Renal cortical epithelial cell (primary cell): ENCODE data around the gene ATRX. TPM values are rescaled to one million over a fixed set of nuclear protein-coding genes. Genes with fewer than 3 reads are reported as not detected.
A peak's percentile ranks its signal among the peaks of the same experiment; 100 is the strongest.
"Not testable (repeated sequence)": the region's sequence is repeated elsewhere in the genome, so short reads cannot be mapped to it uniquely, and the experiment has no call there.

ENCODE experiments used
- DNase-seq: peaks from one replicate; pipeline ENCODE4 v3.0.0-alpha.2; 2011; ENCODE audit warnings: low read depth
- total RNA-seq: library from RNA; depleted of rRNA; stranded (reverse); fragments of >200 nt; gene quantifications from 2 replicates; pipeline ENCODE4 v1.2.3, GENCODE V29; 2014

Gene ATRX
- total RNA-seq, 1 donor from 2014 or later = 187 TPM

DNA sequence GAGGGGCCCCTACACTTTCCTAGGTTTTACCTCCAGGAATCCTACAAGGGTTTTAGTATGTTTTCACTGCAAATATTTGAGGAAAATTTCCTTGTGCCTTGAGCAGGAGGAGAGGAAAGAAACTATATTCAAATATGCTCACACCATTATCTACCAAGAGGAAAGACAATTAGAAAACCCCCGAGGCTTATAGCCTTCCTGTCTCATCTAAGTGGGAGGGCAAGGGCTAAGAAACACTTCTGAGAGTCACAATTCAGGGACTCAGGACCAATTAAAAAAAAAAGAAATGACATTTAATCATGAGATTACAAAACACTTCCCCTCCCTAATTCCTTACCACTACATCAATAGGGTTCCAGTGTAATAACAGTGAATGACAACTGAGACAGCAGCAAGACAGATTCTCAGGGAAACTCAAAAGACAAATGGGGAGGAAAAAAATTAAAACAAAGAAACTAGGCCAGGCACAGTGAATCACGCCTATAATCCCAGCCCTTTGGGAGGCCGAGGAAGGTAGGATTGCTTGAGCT is 45.6 kb downstream of the ATRX start:
- no peak for DNase-seq

DNA sequence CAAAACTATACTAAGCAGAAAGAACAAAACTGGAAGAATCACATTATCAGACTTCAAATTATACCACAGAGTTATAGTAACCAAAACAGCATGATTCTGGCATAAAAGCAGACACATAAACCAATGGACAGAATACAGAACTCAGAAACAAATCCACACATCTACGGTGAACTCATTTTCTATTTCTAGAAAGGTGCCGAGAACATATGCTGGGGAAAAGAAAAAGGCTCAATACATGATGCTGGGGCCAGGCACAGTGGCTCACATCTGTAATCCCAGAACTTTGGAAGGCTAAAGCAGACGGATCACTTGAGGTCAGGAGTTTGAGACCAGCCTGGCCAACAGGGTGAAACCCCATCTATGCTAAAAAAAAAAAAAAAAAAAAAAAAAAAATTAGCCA is 52.7 kb downstream of the ATRX start:
- no peak for DNase-seq

DNA sequence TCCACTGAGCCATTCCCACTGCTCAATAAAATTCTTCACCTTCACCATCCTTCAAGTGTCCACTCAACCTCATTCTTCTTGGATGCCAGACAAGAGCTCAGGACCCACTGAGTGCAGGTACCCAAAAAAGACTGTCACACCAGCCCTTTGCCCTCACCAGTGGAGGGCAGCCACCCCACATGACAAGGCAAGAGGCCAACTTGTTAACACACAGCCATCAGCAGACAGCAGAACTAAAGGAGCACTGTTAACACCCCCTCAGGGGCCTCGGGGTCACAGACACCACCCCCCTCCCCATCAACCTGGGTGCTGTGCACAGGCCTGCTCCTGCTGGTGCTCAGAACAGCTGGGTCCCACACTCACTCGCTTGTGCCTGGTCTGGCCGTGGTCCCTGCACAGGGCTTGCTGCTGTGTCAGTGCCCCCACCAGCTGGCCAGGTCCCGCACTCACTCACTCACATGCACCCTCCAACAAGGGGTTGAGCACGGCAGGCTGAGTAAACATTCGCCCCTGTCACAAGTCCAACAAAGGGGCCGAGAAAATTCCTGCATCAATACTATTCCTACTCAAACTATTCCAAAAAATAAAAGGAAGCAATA is 54.1 kb downstream of the ATRX start:
- no peak for DNase-seq

DNA sequence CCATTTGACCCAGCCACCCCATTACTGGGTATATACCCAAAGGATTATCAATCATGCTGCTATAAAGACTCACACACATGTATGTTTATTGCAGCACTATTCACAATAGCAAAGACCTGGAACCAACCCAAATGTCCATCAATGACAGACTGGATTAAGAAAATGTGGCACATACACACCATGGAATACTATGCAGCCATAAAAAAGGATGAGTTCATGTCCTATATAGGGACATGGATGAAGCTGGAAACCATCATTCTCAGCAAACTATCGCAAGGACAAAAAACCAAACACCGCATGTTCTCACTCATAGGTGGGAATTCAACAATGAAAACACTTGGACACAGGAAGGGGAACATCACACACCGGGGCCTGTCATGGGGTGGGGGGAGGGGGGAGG is 59.9 kb downstream of the ATRX start:
- DNase-seq = not testable (repeated sequence)

DNA sequence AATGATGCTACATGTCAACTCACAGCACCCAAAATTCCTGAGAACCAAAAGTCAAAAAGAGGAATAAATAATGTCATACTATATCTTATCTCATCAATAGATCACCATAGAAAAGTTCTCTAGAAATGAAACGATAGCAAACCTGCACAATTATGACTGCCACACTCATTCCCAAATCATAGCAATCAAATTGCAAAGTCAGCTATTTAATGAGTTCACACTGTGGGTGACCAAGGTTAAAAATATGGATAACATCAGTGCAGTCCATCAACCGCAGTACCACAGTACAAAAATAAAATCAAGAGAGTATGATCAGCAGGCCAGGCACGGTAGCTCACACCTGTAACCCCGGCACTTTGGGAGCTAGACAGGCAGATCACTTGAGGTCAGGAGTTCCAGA is 62.3 kb downstream of the ATRX start:
- no peak for DNase-seq

DNA sequence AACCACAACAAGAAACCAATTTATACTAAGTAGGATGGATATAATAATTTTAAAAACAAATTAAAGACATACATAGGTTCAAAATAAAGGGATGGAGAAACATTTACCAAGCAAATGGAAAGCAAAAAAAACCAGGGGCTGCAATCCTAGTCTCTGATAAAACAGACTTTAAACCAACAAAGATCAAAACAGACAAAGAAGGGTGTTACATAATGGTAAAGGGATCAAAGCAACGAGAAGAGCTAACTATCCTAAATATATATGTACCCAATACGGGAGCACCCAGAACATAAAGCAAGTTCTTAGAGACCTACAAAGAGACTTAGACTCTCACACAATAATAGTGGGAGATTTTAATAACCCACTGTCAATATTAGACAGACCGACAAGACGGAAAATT is 66.6 kb downstream of the ATRX start:
- no peak for DNase-seq

DNA sequence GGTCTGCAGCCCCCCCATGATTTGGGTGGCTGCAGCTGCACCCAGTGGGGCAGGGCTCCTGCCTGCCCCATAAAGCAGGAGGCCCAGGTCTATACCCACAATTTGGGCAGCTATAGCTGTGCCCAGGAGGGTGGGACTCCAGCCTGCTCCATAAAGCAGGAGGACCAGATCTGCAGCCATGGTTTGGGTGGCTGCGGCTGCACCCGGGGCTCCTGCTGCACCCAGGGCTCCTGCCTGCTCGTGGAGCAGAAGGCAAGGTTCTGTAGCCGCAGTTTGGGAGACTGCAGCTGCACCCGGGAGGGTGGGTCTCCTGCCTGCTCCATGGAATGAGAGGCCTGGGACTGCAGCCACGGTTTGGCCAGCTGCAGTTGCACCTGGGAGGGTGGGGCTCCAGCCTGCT is 81.1 kb downstream of the ATRX start:
- DNase-seq = no peak

DNA sequence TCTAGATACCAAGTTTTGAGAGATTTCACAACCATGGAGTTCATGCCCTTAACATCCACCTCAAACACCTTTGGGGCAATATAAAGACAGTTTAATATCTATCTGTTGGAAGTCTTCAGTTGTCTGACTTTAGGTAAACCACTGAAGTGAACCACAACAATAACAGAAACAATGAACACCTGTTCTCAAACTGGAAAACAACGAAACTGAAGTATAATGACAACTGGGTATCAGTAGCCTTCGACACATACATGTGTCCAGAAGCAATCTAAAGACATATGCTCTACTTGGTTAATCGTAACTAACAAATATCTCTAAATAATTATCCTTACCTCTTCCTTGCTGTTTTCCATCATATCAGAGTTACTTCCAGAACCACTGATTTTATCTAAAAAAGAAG is 87.8 kb downstream of the ATRX start:
- no peak for DNase-seq

DNA sequence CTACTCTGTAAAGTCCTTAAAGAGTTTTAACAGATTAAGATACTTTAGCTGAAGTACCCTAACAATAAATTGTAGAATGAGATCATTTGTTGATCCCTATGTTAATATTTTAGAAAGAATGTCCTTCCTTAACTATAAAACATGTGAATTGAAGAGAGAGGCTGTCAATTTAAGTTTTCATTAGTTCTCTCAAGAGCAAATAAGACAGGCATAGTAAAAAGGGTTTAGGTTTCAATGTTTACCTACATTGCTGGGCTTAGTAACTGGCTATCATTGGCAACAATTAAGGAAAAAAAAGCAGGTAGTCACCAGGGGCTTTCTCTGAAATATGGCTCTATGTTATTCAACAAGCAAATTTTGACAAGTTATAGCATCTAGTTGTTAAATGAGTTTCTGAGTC is 91.5 kb downstream of the ATRX start:
- no peak for DNase-seq

DNA sequence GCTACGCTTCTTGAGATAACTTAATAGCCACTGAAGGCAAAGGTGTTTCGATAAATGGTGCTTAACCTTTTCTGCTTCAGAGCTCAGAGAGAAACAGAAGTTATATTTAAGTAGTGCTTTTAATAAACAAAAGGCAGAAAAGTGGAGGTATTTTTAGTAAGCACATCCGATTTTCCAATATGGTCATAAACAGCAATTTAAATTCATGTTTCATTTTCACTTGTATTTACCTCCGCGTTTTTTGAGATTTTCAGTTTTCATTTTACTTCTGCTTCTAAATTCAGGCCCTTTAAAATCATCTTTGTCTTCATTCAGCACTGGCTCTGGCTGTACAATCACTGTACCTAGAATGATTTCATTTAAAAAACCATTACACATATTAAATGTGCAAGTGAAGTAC is 92.4 kb downstream of the ATRX start:
- no peak for DNase-seq

DNA sequence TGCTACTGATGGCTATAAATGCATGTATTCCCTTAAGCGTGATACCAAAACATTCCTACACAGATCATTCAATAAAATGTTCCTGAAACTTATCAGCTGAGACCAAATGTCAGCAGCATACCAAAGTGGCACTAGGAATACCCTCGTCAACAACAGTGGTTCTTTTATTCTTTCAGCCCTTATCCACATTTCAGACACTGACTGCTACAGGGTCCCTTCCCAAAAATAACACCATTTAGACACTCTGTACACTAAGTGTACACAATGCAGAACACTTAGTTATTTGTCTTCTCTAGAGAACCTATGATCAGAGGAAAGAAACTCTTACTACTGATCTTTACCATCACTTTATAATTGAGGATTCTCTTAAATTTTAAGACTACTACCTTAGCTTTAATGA is 94.1 kb downstream of the ATRX start:
- DNase-seq = no peak

DNA sequence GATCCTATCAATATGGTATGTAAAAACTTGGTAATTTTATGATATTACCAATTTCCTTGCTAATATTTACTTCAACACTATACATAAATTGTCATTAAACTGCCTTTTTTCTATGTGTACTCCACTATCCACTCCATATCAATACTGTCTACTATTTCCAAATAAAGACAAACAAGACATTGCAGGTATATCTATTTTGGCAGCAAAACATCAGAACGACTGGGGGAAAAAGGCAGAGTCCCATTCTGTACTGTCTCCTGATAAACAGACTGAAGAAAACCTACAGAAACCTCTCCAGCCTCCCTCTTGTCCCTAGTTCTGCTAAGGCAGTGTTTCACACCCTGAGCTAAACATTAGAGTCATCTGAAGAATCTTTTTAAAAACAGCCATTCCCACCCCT is 96.6 kb downstream of the ATRX start:
- no peak for DNase-seq

DNA sequence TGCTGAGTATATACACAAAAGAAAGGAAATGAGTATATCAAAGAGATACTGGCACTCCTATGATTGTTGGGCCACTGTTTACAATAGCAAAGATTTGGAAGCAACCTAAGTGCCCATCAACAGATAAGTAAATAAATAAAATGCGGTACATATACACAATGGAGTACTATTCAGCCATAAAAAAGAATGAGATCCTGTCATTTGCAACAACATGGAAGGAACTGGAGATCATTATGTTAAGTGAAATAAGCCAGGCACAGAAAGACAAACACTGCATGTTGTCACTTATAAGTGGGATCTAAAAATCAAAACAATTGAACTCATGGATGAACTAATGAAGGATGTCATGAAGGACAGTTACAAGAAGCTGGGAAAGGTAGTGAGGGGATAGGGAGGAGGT is 100.3 kb downstream of the ATRX start:
- not testable (repeated sequence) for DNase-seq

DNA sequence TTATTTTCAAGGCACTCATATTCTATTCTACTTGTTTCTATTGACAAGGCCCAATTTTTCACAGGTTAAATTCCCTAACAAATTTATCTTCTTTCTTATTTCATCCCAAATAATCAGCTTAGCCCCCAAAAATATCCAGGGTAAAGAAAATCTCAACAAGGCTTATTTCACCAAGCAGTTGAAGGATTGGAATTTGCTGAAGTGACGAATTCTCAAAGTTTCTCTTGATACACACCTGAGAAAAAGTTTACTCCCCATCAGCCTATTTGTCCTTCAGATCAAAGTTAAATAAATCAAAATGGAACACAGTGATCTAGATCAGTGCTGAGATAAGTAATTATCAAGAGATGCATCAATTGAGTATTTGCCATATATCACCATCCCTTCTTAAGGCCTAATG is 106.9 kb downstream of the ATRX start:
- no peak for DNase-seq

DNA sequence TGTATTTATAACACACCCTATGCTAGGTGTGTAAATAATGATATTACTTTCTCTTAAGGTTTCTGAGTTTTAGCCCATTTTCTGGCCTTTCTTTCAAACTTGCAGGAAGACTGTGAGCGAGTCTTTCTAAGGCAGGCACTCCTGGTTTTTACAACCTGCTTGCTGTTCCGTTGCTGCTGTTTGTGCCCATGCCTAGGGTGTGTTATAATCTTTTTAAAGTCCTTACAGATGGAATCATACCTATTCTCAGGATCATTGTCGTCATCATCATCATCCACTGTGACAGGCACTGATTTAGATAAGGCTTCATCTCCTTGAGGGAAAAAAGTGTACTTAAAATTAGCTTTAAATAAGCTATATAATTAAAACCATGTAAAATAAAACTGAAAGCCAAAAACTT is 110.0 kb downstream of the ATRX start:
- DNase-seq = no peak

DNA sequence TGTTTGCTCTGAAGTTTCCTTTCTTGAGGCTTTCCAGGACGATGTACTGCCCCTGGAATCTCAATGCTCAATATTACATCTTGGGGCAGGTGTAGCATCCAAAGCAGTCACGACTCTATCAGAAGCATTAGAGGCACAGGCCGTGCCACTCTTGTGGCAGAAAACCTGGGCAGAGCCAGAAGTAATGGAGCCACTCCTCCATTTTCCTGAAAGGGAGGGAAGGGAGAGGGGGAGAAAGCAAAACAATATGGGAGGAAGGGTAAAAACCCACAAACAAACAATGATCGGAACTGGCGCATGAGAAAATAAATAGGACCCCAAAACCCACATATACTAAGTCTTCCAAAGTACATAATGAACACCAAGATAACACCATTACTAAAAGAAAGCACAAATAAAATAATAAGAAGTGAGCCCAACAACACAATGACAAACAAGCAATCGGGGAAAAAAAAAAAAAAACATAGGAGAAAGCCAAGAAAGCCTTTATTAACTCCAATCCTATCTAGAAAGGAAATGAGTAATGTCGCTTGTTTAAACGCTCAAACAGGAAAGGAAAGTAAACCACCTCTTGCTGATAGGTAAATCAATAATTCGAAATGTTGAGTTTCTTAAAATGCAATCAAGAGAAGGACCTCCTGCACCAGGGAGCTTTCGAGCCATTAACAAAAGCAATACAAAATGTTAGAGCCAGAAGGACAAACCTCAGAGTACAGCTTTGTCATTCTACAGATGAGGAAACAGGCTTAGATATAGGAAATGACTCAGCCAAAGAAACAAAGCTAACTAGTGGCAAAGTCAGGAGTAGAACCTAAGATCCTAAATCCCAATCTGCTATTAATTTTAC is 117.4 kb downstream of the ATRX start:
- DNase-seq = peak; percentile 26

DNA sequence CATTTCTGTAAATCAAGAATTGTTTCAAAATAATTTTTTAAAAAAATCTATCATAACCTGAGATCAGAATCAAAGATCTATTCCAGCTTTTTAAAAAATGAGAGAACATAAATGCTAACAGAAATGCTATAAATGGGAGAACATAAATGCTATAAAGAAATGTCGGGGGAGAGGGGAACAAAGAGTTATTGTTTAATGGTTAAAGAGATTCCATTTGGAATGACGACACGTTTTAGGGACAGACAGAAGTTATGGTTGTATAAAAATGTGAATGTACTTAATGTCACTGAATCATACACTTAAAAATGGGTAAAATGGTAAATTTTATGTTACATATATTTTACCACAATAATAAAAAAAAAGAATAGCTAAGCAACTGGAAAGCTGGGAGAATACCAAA is 127.1 kb downstream of the ATRX start:
- DNase-seq = no peak

DNA sequence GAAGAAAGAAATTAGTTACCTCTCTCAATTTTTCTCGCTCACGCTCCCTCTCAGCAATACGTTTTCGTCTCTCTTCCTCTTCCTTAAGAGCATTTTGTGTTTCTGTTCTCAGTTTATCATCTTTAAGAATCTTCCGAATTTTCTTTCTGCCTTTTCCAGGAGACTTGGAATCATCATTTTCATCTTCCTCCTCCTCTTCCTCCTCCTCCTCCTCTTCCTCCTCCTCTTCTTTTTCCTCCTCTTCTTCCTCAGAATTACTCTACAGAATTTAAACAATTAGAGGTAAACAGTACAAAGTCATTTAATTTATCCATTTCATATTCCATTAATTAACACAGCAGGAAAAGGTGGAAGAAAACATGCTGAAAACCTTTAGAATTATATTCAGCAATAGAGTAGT is 133.9 kb downstream of the ATRX start:
- DNase-seq = no peak

DNA sequence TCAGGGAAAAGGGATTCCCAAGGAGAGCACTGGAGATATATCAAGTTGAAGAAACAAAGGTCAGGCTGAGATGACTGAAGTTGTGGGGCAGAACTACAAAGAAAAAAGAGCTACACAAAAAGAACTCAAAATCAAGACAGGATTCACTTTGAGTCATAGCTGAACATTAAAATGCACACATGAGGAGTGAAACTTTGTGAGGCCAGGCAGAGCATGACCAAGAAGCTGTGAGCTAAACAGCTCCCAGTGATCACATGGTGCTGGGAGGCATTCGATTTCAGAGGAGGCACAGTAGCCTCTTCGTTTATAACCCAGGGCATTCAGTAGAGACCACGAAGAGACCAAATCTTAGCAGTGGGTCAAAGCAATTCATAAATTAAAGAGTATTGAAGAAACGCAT is 145.3 kb downstream of the ATRX start:
- DNase-seq = no peak

DNA sequence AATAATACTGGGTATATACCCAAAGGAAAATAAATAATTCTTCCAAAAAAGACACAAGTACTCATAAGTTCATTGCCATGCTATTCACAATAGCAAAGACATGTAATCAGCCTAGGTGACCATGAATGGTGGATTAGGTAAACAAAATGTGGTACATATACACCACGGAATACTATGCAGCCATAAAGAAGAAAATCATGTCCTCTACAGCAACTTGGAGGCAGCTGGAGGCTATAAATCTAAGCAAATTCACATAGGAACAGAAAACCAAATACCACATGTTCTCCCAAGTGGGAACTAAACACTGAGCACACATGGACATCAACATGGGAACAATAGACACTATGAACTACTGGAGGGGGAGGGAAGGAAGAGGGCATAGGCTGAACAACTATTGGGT is 146.2 kb downstream of the ATRX start:
- DNase-seq = no peak

DNA sequence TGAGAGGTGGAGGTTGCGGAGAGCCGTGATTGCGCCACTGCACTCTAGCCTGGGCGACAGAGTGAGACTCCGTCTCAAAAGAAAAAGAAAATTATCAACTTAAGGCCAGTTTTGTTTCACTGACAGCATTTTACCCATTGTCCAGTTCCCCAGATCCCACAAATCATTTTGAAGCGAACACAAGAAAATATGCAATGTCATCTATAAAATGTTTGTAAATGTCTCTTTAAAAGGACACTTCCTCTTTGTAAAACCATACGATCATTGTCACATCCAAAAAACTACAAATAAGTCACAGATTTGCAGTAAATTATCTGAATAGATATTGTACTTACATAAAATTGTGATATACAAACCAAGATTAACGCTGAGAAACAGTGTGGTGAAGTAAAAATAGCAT is 147.6 kb downstream of the ATRX start:
- no peak for DNase-seq

DNA sequence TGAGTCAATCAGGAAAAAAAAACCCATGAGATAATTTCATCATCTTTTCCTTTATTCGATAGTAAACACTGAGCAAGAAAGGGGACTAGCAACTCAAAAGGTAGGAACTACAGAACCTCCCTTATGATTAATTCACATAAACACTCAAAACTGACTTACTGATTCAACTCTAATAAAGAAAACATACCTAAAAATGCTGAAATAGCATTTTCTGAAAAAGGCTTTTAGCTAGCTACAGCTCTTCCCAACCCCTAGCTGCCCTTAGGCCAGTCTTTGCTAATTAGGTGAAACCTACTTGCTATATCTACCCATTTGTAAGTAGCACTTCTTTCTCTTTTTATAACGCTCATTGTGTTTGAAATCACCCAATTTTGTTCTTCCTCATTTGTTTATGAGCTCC is 150.6 kb downstream of the ATRX start:
- DNase-seq = no peak

DNA sequence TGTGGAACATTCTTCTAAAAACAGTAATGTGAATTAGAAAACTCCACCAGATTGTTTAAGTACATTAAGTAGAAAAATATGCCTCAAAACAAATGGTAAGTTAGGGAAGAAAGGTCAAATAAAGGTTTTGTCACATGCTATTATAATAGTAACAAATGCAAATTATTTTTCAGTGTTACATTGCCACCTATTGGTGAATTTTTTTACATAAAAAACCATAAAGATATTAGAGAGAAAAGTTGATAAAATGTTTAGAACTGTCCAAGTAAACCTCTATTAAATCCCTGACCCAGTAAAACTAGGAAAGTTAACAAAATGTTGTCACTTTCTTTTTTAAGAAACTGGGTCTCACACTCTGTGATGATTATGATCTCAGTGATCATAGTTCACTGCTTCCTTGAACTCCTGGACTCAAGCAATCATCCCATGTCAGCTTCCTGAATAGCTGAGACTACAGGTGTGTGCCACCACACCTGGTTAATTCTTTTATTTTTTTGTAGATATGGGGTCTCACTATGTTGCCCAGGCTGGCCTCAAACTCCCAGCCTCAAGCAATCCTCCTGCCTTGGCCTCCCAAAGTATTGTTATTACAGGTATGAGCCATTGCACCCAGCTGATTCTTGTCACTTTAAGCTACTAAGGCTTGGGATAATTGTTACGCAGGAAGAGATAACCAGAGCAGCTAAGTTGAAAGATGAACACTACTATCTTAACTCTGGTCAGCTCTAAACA is 157.6 kb downstream of the ATRX start:
- DNase-seq = no peak
